GM23338 (cell line): ENCODE data around the gene SUPT3H. TPM values are rescaled to one million over a fixed set of nuclear protein-coding genes. Genes with fewer than 3 reads are reported as not detected.

Experiments used
- ATAC-seq: fragments of 200-7000 bp; cut with Tn5 transposase; 3 replicates; pipeline ENCODE4 v1.9.1; 2020
- DNase-seq: peaks from one replicate; pipeline ENCODE4 v3.0.0-alpha.2; 2015; ENCODE audit warnings: low spot score
- H2AFZ ChIP-seq: fragments of 200-600 bp; sonication (generic); 2 replicates; pipeline ENCODE4 v1.8.0; 2016; ENCODE audit warnings: antibody characterized with exemption, mild to moderate bottlenecking, moderate library complexity
- H3F3A ChIP-seq: fragments of 200-600 bp; sonication (generic); replicated peaks from 2 replicates; pipeline ENCODE4 v1.8.0; 2017; ENCODE audit warnings: antibody characterized with exemption, mixed run types, low read depth
- H3K27ac ChIP-seq: fragments of 200-600 bp; sonication (generic); 2 replicates; pipeline ENCODE4 v1.6.1; 2016; ENCODE audit warnings: low read depth
- H3K27me3 ChIP-seq: fragments of 200-600 bp; sonication (generic); 2 replicates; pipeline ENCODE4 v1.8.0; 2016; ENCODE audit warnings: mild to moderate bottlenecking, mixed run types, moderate library complexity; ENCODE audit not compliant: insufficient read depth
- H3K36me3 ChIP-seq: fragments of 200-600 bp; sonication (generic); 2 replicates; pipeline ENCODE4 v1.8.0; 2016; ENCODE audit warnings: mild to moderate bottlenecking; ENCODE audit not compliant: insufficient read depth
- H3K4me1 ChIP-seq: fragments of 200-600 bp; sonication (generic); 2 replicates; pipeline ENCODE4 v1.8.0; 2016; ENCODE audit warnings: mild to moderate bottlenecking, moderate library complexity; ENCODE audit not compliant: insufficient read depth
- H3K4me2 ChIP-seq: fragments of 200-600 bp; sonication (generic); 2 replicates; pipeline ENCODE4 v1.7.1; 2017; ENCODE audit warnings: mixed run types
- H3K4me3 ChIP-seq: fragments of 200-600 bp; sonication (generic); 2 replicates; pipeline ENCODE4 v1.6.1; 2016; ENCODE audit warnings: mixed run types
- H3K79me2 ChIP-seq: fragments of 200-600 bp; sonication (generic); replicated peaks from 2 replicates; pipeline ENCODE4 v1.8.0; 2017; ENCODE audit warnings: mild to moderate bottlenecking; ENCODE audit not compliant: insufficient read depth
- H3K9me2 ChIP-seq: fragments of 200-600 bp; sonication (generic); 2 replicates; pipeline ENCODE4 v1.8.0; 2017; ENCODE audit not compliant: insufficient read depth
- H4K20me1 ChIP-seq: fragments of 200-600 bp; sonication (generic); replicated peaks from 2 replicates; pipeline ENCODE4 v1.8.0; 2017; ENCODE audit warnings: mild to moderate bottlenecking; ENCODE audit not compliant: insufficient read depth
- H3K27ac Mint-ChIP-seq: 2 replicates; pipeline ENCODE4 v1.8.0; 2020; ENCODE audit warnings: inconsistent platforms, mild to moderate bottlenecking, moderate library complexity, mixed read lengths
- H3K27me3 Mint-ChIP-seq: 3 replicates; pipeline ENCODE4 v1.8.0; 2022; ENCODE audit warnings: low read depth, mild to moderate bottlenecking, moderate library complexity, mixed read lengths, inconsistent platforms; ENCODE audit not compliant: insufficient read depth, poor library complexity
- H3K36me3 Mint-ChIP-seq: 3 replicates; pipeline ENCODE4 v1.8.0; 2021; ENCODE audit warnings: low read depth, mild to moderate bottlenecking, inconsistent platforms, moderate library complexity, mixed read lengths
- H3K4me1 Mint-ChIP-seq: 3 replicates; pipeline ENCODE4 v1.8.0; 2020; ENCODE audit warnings: mild to moderate bottlenecking, inconsistent platforms, mixed read lengths
- H3K4me3 Mint-ChIP-seq: 3 replicates; pipeline ENCODE4 v1.8.0; 2021; ENCODE audit warnings: moderate library complexity, mild to moderate bottlenecking, inconsistent platforms, mixed read lengths
- H3K9me3 Mint-ChIP-seq: 3 replicates; pipeline ENCODE4 v1.8.0; 2020; ENCODE audit warnings: moderate library complexity, mild to moderate bottlenecking, inconsistent platforms, mixed read lengths
- CREB1 ChIP-seq: fragments of 250-450 bp; sonication (Bioruptor Pico); IDR thresholded peaks from 2 replicates; pipeline ENCODE4 v1.5.0; 2020; ENCODE audit warnings: low read depth, mild to moderate bottlenecking, moderate library complexity
- CTCF ChIP-seq, 2 experiments: fragments of 200-600 bp in 1 of 2; sonication (generic) in 1 of 2; conservative IDR thresholded peaks; 2 replicates each; pipeline versions ENCODE4 v1.5.1 to v1.6.1; 2016 to 2017; ENCODE audit warnings: antibody characterized with exemption in 2 of 2, low read depth in 2 of 2, mild to moderate bottlenecking in 2 of 2, moderate library complexity in 1 of 2
- ETS1 ChIP-seq: IDR thresholded peaks from 2 replicates; pipeline ENCODE4 v1.6.1; 2016; ENCODE audit warnings: antibody characterized with exemption
- JUNB ChIP-seq: IDR thresholded peaks from one replicate; pipeline ENCODE4 v1.6.1; 2016; ENCODE audit warnings: antibody characterized with exemption; ENCODE audit not compliant: unreplicated experiment
- POLR2AphosphoS5 ChIP-seq: IDR thresholded peaks from 2 replicates; pipeline ENCODE4 v1.6.1; 2016; ENCODE audit warnings: antibody characterized with exemption, low read depth
- REST ChIP-seq: IDR thresholded peaks from one replicate; pipeline ENCODE4 v1.6.1; 2018; ENCODE audit warnings: antibody characterized with exemption; ENCODE audit not compliant: unreplicated experiment
- STAT1 ChIP-seq: IDR thresholded peaks from one replicate; pipeline ENCODE4 v1.6.1; 2016; ENCODE audit warnings: antibody characterized with exemption; ENCODE audit not compliant: unreplicated experiment
- ZNF114 ChIP-seq: fragments of 250-450 bp; sonication (Bioruptor Pico); IDR thresholded peaks from 2 replicates; pipeline ENCODE4 v1.5.0; 2020; ENCODE audit warnings: mild to moderate bottlenecking, moderate library complexity
- ZNF331 ChIP-seq: fragments of 250-450 bp; sonication (Bioruptor Pico); IDR thresholded peaks from 2 replicates; pipeline ENCODE4 v1.5.0; 2020; ENCODE audit warnings: low read depth, mild to moderate bottlenecking, moderate library complexity
- polyA plus RNA-seq: library from polyadenylated mRNA; unstranded; fragments of >200 nt; fragmentation: Nextera tagmentation; extraction: Ambion mirVana; gene quantifications from 2 replicates; pipeline ENCODE4 v1.2.1, GENCODE V29; 2016
- total RNA-seq: library from RNA; depleted of rRNA; stranded (reverse); fragments of >200 nt; shearing (Covaris generic); gene quantifications from 2 replicates; pipeline ENCODE4 v1.2.3, GENCODE V29; 2014

SUPT3H gene
- total and polyA plus RNA-seq, 2 experiments from 2014 or later: 11.4 to 30.1 TPM

DNA sequence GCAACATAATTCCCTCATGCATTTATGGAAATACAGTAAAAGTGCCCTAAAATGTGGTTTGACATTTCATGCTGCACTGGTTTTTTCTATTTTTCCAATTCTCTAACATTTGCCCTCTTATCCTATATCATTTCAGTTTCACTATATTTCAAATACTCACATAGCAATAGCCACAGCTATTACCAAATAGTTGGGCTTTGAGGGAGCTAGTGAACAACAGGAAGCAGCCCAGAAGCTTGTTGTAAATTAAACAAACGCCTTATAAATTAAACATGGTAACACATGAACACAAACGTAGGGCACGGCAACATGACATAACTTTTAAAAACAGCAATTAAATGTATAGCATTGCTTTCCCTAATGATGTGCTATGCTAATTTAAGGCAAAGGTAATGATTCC is 521.3 kb downstream of the SUPT3H start:
- Mint-ChIP-seq H3K27ac (no peak overlapping the region), H3K4me1 (no peaks in the 10 kb centered on the region)
- no peak for ATAC-seq

GRCh38 chr6:44855562-44856411 is 521.9 kb downstream of the SUPT3H start:
- H3K4me3 Mint-ChIP-seq: no peak overlapping the region
- Histone ChIP-seq H2AFZ (no peak overlapping the region), H3K4me1 (no peaks in the 10 kb centered on the region), H3K9me2 (no peaks in the 10 kb centered on the region), H3K36me3 (no peaks in the 10 kb centered on the region), H3F3A (no peaks in the 10 kb centered on the region), H4K20me1 (no peaks in the 10 kb centered on the region), H3K79me2 (no peaks in the 10 kb centered on the region), H3K4me2 (no peak overlapping the region), H3K27me3 (no peaks in the 10 kb centered on the region), H3K27ac (no peak overlapping the region), H3K4me3 (no peak overlapping the region)
- no peaks in the 10 kb centered on the region for H3K36me3 Mint-ChIP-seq
- H3K27me3 Mint-ChIP-seq: no peaks in the 10 kb centered on the region
- H3K27ac Mint-ChIP-seq: no peak overlapping the region
- no peaks in the 10 kb centered on the region for H3K4me1 Mint-ChIP-seq
- no peak for ATAC-seq
- DNase-seq: no peak
- H3K9me3 Mint-ChIP-seq: no peaks in the 10 kb centered on the region
- TF ChIP-seq REST (no peak), CTCF (conservative IDR thresholded peaks at IDR 0.05; ENCODE audit: low read depth in 2 of 2) (no peak), JUNB (no peak), ZNF114 (CRISPR knock-in tag) (no peak), POLR2AphosphoS5 (no peak), ETS1 (no peak), ZNF331 (no peak), STAT1 (no peak)

More for the DNA sequence above, 521.3 kb downstream of the SUPT3H start:
- Histone ChIP-seq H3K4me1 (no peaks in the 10 kb centered on the region), H3K9me2 (no peaks in the 10 kb centered on the region), H4K20me1 (no peaks in the 10 kb centered on the region), H2AFZ (no peak overlapping the region), H3K36me3 (no peaks in the 10 kb centered on the region), H3K4me3 (no peak overlapping the region), H3K27me3 (no peaks in the 10 kb centered on the region), H3K27ac (no peak overlapping the region), H3K79me2 (no peaks in the 10 kb centered on the region), H3K4me2 (no peak overlapping the region), H3F3A (no peaks in the 10 kb centered on the region)
- Mint-ChIP-seq H3K36me3 (no peaks in the 10 kb centered on the region), H3K4me3 (no peak overlapping the region), H3K9me3 (no peaks in the 10 kb centered on the region), H3K27me3 (no peaks in the 10 kb centered on the region)
- no peak for TF ChIP-seq CREB1 (CRISPR knock-in tag)
- TF ChIP-seq STAT1: no peak
- no peak for TF ChIP-seq ETS1
- DNase-seq: no peak
